Measurements from ENCODE around the gene CSPG5.

Gene CSPG5

GRCh38 chr3:47573190-47574172 is 5.2 kb downstream of the CSPG5 start:
- no peak overlapping the region for H3K27ac ChIP-seq
- no peak for TF ChIP-seq Cebpa-rat (IDR thresholded peaks at IDR 0.05)

GRCh38 chr3:47571391-47572175 is 7.1 kb downstream of the CSPG5 start:
- no peak for TF ChIP-seq Cebpa-rat (IDR thresholded peaks at IDR 0.05)
- Histone ChIP-seq H3K4me2 (no peak overlapping the region), H3K9me3 (no peaks in the 10 kb centered on the region), H4K20me1 (no peaks in the 10 kb centered on the region), H3K4me3 (no peak overlapping the region), H3K27me3 (peaks cover 5% of the 10 kb centered on the region), H3K27ac (no peak overlapping the region), H3K9ac (no peak overlapping the region), H3K36me3 (no peaks in the 10 kb centered on the region), H3K4me1 (no peaks in the 10 kb centered on the region)

More at GRCh38 chr3:47573190-47574172, 5.2 kb downstream of the CSPG5 start:
- Histone ChIP-seq H3K36me3 (no peaks in the 10 kb centered on the region), H3K9ac (no peak overlapping the region), H3K4me2 (no peak overlapping the region), H3K9me3 (no peaks in the 10 kb centered on the region), H4K20me1 (peaks cover 11% of the 10 kb centered on the region; the same call in 1 of the 2 replicates), H3K4me3 (no peak overlapping the region), H3K27me3 (peaks cover 24% of the 10 kb centered on the region), H3K4me1 (peaks cover 8% of the 10 kb centered on the region)

GRCh38 chr3:47568901-47569300 is 9.8 kb downstream of the CSPG5 start:
- Histone ChIP-seq H3K4me1 (no peaks in the 10 kb centered on the region), H3K4me2 (no peak overlapping the region), H3K36me3 (no peaks in the 10 kb centered on the region), H3K27me3 (no peaks in the 10 kb centered on the region), H3K27ac (no peak overlapping the region), H4K20me1 (no peaks in the 10 kb centered on the region), H3K9me3 (no peaks in the 10 kb centered on the region), H3K4me3 (no peak overlapping the region), H3K9ac (no peak overlapping the region)
- no peak for TF ChIP-seq Cebpa-rat (IDR thresholded peaks at IDR 0.05)

DNA sequence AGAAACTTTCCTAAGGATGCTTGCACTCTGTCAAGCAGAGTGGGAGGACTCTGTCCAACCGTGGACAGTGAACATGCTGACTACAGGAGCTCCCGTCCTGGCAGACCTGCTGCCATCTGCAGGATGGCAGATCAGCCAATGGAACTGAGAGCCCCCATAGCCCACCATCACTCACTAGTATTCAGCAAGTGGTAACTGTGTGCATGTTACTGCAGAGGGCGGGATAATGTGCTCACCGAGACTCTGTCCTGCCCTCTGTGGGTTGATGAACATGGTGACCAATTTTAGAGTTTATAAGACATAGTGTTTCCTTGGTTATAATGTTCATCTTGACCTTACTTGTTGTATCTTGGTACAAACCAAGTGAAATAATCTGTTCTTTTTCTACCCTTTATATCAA is 11.5 kb downstream of the CSPG5 start:
- no peaks in the 10 kb centered on the region for H4K20me1 ChIP-seq
- H3K9ac ChIP-seq: no peak overlapping the region
- no peaks in the 10 kb centered on the region for H3K4me1 ChIP-seq
- no peaks in the 10 kb centered on the region for H3K36me3 ChIP-seq
- TF ChIP-seq Cebpa-rat (IDR thresholded peaks at IDR 0.05): no peak
- H3K4me2 ChIP-seq: no peak overlapping the region
- H3K27me3 ChIP-seq: no peaks in the 10 kb centered on the region
- H3K27ac ChIP-seq: no peak overlapping the region
- H3K9me3 ChIP-seq: no peaks in the 10 kb centered on the region
- H3K4me3 ChIP-seq: no peak overlapping the region

DNA sequence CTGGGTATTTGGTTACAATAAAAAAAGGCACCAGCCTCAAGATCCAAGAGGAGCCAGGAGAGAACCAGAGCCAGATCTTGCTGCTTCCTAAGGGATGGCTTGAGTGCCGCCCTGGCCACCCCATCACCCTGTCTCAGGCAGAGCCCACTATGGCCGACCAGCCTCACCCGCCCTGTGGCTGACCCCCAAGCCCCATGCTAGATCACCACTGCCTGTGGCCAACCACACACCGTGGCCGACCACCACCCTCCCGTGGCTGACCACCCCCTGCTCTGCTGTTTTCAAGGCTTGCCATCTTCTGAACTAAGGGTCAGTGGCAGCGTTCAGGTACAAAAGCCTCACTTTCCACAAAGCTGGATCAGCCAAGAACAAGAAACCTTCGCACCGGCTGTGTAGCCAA is 12.0 kb downstream of the CSPG5 start:
- Histone ChIP-seq H3K9ac (no peak overlapping the region), H4K20me1 (no peaks in the 10 kb centered on the region), H3K9me3 (no peaks in the 10 kb centered on the region), H3K4me2 (no peak overlapping the region), H3K27me3 (no peaks in the 10 kb centered on the region), H3K27ac (no peak overlapping the region), H3K4me3 (no peak overlapping the region), H3K4me1 (no peaks in the 10 kb centered on the region), H3K36me3 (no peaks in the 10 kb centered on the region)
- no peak for TF ChIP-seq Cebpa-rat (IDR thresholded peaks at IDR 0.05)

DNA sequence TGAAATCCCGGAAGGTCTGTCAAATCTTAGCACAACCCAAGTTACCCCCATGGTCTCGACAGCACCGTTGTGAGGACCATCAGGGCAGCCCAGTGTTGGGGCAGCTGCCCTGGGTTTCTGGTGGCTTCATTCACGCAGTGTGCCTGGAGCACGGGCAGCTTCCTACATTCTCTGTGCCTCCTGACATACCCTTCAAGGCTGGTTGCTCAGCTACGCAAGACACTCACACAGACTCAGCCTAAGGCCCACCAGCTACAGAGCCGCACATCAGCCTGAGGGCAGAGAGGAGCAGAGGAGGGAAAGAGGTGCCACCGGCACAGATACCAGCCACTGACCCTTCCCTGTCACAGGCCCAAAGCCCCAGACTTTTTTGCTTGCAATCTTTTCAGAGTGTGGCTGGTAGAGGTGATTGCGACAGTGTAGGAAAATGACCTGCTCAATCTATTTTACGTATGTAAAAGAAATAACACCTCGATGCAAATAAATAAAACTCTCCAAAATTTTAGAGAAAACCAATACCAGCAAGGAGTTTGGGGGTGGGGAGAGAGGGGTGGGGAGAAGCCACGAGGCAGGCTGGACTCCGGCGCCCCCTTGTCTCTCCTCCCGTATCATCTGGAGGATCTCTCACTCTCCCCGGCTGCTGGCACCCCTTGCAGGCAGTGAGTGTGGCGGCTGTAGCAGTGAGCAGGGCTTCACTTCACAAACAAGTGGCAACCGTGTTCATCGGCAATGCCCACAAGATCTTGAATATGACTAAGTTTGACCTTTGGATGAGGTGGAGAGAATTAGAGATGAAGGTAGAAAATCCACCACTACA is 12.7 kb downstream of the CSPG5 start:
- Histone ChIP-seq H3K27me3 (no peaks in the 10 kb centered on the region), H3K4me1 (no peaks in the 10 kb centered on the region), H3K9me3 (no peaks in the 10 kb centered on the region), H3K9ac (no peak overlapping the region), H3K4me2 (no peak overlapping the region), H3K4me3 (no peak overlapping the region), H3K27ac (no peak overlapping the region), H3K36me3 (no peaks in the 10 kb centered on the region), H4K20me1 (no peaks in the 10 kb centered on the region)
- no peak for TF ChIP-seq Cebpa-rat (IDR thresholded peaks at IDR 0.05)

- no peak overlapping the region for H3K27ac ChIP-seq
- no peak overlapping the region for H3K9ac ChIP-seq
- TF ChIP-seq Cebpa-rat (IDR thresholded peaks at IDR 0.05): no peak
- peaks cover 6% of the 10 kb centered on the region for H3K9me3 ChIP-seq
- no peaks in the 10 kb centered on the region for H4K20me1 ChIP-seq
- no peak overlapping the region for H3K4me3 ChIP-seq
- no peaks in the 10 kb centered on the region for H3K4me1 ChIP-seq
- H3K4me2 ChIP-seq: no peak overlapping the region
- H3K36me3 ChIP-seq: no peaks in the 10 kb centered on the region
- no peaks in the 10 kb centered on the region for H3K27me3 ChIP-seq
Measured at GRCh38 chr3:47556351-47556750, 22.3 kb downstream of the CSPG5 start.

- no peak for TF ChIP-seq Cebpa-rat (IDR thresholded peaks at IDR 0.05)
- no peak overlapping the region for H3K27ac ChIP-seq
- no peaks in the 10 kb centered on the region for H3K4me1 ChIP-seq
- no peak overlapping the region for H3K9ac ChIP-seq
- no peaks in the 10 kb centered on the region for H3K27me3 ChIP-seq
- no peak overlapping the region for H3K4me2 ChIP-seq
- no peaks in the 10 kb centered on the region for H4K20me1 ChIP-seq
- no peaks in the 10 kb centered on the region for H3K36me3 ChIP-seq
- H3K9me3 ChIP-seq: peaks cover 6% of the 10 kb centered on the region
- H3K4me3 ChIP-seq: no peak overlapping the region
Measured at GRCh38 chr3:47554335-47554734, 24.3 kb downstream of the CSPG5 start.

DNA sequence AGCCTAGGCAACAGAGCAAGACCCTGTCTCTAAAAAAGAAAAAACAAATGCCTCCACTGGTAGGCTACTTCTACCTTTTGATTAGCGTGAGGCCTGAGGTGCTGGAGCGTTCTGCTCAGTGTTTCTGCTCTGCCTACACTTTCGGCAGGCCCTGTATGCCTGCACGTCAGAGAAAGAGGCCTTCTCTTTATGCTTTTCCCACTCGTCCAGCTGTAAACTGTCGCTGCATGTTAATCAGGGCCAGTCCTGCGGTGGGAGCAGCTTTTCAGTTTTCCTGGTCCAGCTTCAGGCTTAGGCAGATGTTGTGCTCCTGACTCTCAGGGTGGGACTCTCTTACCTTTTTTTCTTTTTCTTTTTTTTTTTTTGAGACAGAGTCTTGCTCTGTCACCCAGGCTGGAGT is 25.3 kb downstream of the CSPG5 start:
- Histone ChIP-seq H3K9me3 (peaks cover 6% of the 10 kb centered on the region), H3K4me1 (no peaks in the 10 kb centered on the region), H4K20me1 (no peaks in the 10 kb centered on the region), H3K4me3 (no peak overlapping the region), H3K27ac (no peak overlapping the region), H3K36me3 (no peaks in the 10 kb centered on the region), H3K27me3 (no peaks in the 10 kb centered on the region), H3K9ac (no peak overlapping the region), H3K4me2 (no peak overlapping the region)
- TF ChIP-seq Cebpa-rat (IDR thresholded peaks at IDR 0.05): no peak

Data from BLaER1 (cell line).